Measurements from ENCODE around the gene DOCK11. TPM values are rescaled to one million over a fixed set of nuclear protein-coding genes. Genes with fewer than 3 reads are reported as not detected.

The DOCK11 gene
- total RNA-seq, 2 donors from 2014 or later = 4.9 to 15.8 TPM

DNA sequence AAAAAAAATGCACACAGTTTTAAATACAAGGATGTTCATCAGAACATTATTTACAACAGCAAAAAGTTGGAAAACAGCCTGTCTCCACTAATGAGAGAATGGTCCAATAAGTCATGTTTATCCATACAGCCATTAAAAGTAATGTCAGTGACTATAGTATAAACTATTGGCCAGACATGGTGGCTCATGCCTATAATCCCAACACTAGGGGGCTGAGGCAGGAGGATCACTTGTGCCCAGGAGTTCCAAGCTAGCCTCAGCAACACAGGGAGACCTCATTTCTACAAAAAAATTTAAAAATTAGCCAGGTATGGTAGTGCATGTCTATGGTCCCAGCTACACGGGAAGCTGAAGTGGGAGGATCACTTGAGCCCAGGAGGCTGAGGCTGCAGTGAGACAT is 183.7 kb downstream of the DOCK11 start:
- Histone ChIP-seq H3K4me1 (peaks cover 12% of the 10 kb centered on the region), H3K27me3 (no peaks in the 10 kb centered on the region), H3K27ac (no peak overlapping the region), H3K9me3 (no peaks in the 10 kb centered on the region), H3K36me3 (replicated peaks in 1 of 2; ENCODE audit: insufficient read depth in 1 of 2, low read depth in 2 of 2) (no peaks in the 10 kb centered on the region), H3K4me3 (no peak overlapping the region)
- WGBS, 2 donors = 87 to 100% methylated on average over 1 of the region's 1 CpG
- TF ChIP-seq POLR2A (IDR thresholded peaks at IDR 0.05) = no peak
- TF ChIP-seq, protein P1, sequence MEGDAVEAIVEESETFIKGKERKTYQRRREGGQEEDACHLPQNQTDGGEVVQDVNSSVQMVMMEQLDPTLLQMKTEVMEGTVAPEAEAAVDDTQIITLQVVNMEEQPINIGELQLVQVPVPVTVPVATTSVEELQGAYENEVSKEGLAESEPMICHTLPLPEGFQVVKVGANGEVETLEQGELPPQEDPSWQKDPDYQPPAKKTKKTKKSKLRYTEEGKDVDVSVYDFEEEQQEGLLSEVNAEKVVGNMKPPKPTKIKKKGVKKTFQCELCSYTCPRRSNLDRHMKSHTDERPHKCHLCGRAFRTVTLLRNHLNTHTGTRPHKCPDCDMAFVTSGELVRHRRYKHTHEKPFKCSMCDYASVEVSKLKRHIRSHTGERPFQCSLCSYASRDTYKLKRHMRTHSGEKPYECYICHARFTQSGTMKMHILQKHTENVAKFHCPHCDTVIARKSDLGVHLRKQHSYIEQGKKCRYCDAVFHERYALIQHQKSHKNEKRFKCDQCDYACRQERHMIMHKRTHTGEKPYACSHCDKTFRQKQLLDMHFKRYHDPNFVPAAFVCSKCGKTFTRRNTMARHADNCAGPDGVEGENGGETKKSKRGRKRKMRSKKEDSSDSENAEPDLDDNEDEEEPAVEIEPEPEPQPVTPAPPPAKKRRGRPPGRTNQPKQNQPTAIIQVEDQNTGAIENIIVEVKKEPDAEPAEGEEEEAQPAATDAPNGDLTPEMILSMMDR (IDR thresholded peaks at IDR 0.05) = no peak
- DNase-seq (no peak), ATAC-seq (no peak)
- intact Hi-C loops (cut with DNase I) = no loop called here

- TF ChIP-seq, protein P1 (IDR thresholded peaks at IDR 0.05) = no peak
- no peak for TF ChIP-seq POLR2A (IDR thresholded peaks at IDR 0.05)
- Histone ChIP-seq H3K27me3 (no peaks in the 10 kb centered on the region), H3K36me3 (replicated peaks in 1 of 2; ENCODE audit: insufficient read depth in 1 of 2, low read depth in 2 of 2) (no peaks in the 10 kb centered on the region), H3K4me3 (no peak overlapping the region), H3K4me1 (peaks cover 12% of the 10 kb centered on the region), H3K9me3 (no peaks in the 10 kb centered on the region), H3K27ac (no peak overlapping the region)
- WGBS, 2 donors = 12 to 13% methylated on average over 2 of the region's 2 CpGs
- DNase-seq (no peak), ATAC-seq (peak; percentile 33)
- intact Hi-C loops (cut with DNase I) = no loop called here
Measured at GRCh38 chrX:118682258-118683014, 186.8 kb downstream of the DOCK11 start.

- DNase-seq (no peak), ATAC-seq (no peak)
- Histone ChIP-seq H3K9me3 (no peaks in the 10 kb centered on the region), H3K27me3 (no peaks in the 10 kb centered on the region), H3K4me1 (peaks cover 12% of the 10 kb centered on the region), H3K4me3 (no peak overlapping the region), H3K36me3 (replicated peaks in 1 of 2; ENCODE audit: insufficient read depth in 1 of 2, low read depth in 2 of 2) (no peaks in the 10 kb centered on the region), H3K27ac (no peak overlapping the region)
- TF ChIP-seq, protein P1 (IDR thresholded peaks at IDR 0.05) = no peak
- no peak for TF ChIP-seq POLR2A (IDR thresholded peaks at IDR 0.05)
- intact Hi-C loops (cut with DNase I) = no loop called here
- 49 to 66% methylated on average over 3 of the region's 3 CpGs for WGBS, 2 donors
Measured at GRCh38 chrX:118685393-118685792, 189.8 kb downstream of the DOCK11 start.

GRCh38 chrX:118688935-118689334 is 193.3 kb downstream of the DOCK11 start:
- DNase-seq = no peak
- H3K9me3 ChIP-seq = no peaks in the 10 kb centered on the region
- no peaks in the 10 kb centered on the region for H3K36me3 ChIP-seq (replicated peaks in 1 of 2; ENCODE audit: insufficient read depth in 1 of 2, low read depth in 2 of 2)
- no peak overlapping the region for H3K4me3 ChIP-seq
- no peak for ATAC-seq
- H3K27me3 ChIP-seq = no peaks in the 10 kb centered on the region
- WGBS, 2 donors = 84 to 86% methylated on average over 3 of the region's 3 CpGs
- intact Hi-C loops (cut with DNase I) = no loop called here
- no peaks in the 10 kb centered on the region for H3K4me1 ChIP-seq
- no peak for TF ChIP-seq POLR2A (IDR thresholded peaks at IDR 0.05)
- TF ChIP-seq, protein P1 (IDR thresholded peaks at IDR 0.05) = no peak
- no peak overlapping the region for H3K27ac ChIP-seq

GRCh38 chrX:118693843-118694242 is 198.2 kb downstream of the DOCK11 start:
- H3K4me1 ChIP-seq = no peaks in the 10 kb centered on the region
- WGBS, 2 donors = 59 to 62% methylated on average over 2 of the region's 2 CpGs
- intact Hi-C loops (cut with DNase I) = no loop called here
- H3K27me3 ChIP-seq = no peaks in the 10 kb centered on the region
- no peak for TF ChIP-seq POLR2A (IDR thresholded peaks at IDR 0.05)
- TF ChIP-seq, protein P1 (IDR thresholded peaks at IDR 0.05) = no peak
- H3K27ac ChIP-seq = no peak overlapping the region
- no peak overlapping the region for H3K4me3 ChIP-seq
- ATAC-seq = no peak
- H3K9me3 ChIP-seq = no peaks in the 10 kb centered on the region
- no peak for DNase-seq
- H3K36me3 ChIP-seq (replicated peaks in 1 of 2; ENCODE audit: insufficient read depth in 1 of 2, low read depth in 2 of 2) = no peaks in the 10 kb centered on the region

Measured in body of pancreas (tissue), 4 donors.